Endometrial microvascular endothelial cells (primary cell): ENCODE data around the gene LRRC27. TPM values are rescaled to one million over a fixed set of nuclear protein-coding genes. Genes with fewer than 3 reads are reported as not detected.

Source experiments
- in situ Hi-C: cut with HindIII; loops from 2 replicates; pipeline ENCODE4 v1.10.0; 2017; ENCODE audit warnings: low sequenced_read_pairs, low pct_unique_long_range_greater_than_20kb; ENCODE audit errors: inconsistent ontology term
- total RNA-seq: library from RNA; depleted of rRNA; stranded (reverse); fragments of >200 nt; gene quantifications from one replicate; pipeline ENCODE4 v1.2.3, GENCODE V29; 2015; ENCODE audit errors: inconsistent ontology term

The LRRC27 gene
- total RNA-seq, 1 donor from 2014 or later: 7.9 TPM

- in situ Hi-C loops: no loop called here
Measured at GRCh38 chr10:132425757-132426155, 93.8 kb downstream of the LRRC27 start.

- in situ Hi-C loops: no loop called here
Measured at GRCh38 chr10:132427006-132427771, 95.2 kb downstream of the LRRC27 start.

- in situ Hi-C loops: no loop called here
Measured at GRCh38 chr10:132427939-132428367, 96.0 kb downstream of the LRRC27 start.

- in situ Hi-C loops: no loop called here
Measured at GRCh38 chr10:132428486-132428995, 96.5 kb downstream of the LRRC27 start.

Other genes starting within 250 kb of the LRRC27 start
- 7.3 TPM for gene DPYSL4, start 145.2 kb upstream of the LRRC27 start, total RNA-seq
- 16.8 TPM for gene STK32C, start 24.2 kb upstream of the LRRC27 start, total RNA-seq
- 4.9 TPM for gene PWWP2B, start 65.0 kb downstream of the LRRC27 start, total RNA-seq
- gene INPP5A, start 205.6 kb downstream of the LRRC27 start, total RNA-seq: 21.1 TPM